ENCODE data around the gene ALDH7A1.
A peak's percentile ranks its signal among the peaks of the same experiment; 100 is the strongest.
"Not testable (repeated sequence)": the region's sequence is repeated elsewhere in the genome, so short reads cannot be mapped to it uniquely, and the experiment has no call there.

The ALDH7A1 gene

GRCh38 chr5:126535856-126536545 is 59.0 kb downstream of the ALDH7A1 start:
- no peak for DNase-seq (ENCODE audit: low spot score)

- DNase-seq (ENCODE audit: low spot score) = no peak
Observed at GRCh38 chr5:126534553-126534952, 60.5 kb downstream of the ALDH7A1 start.

GRCh38 chr5:126531543-126532120 is 63.4 kb downstream of the ALDH7A1 start:
- no peak for DNase-seq (ENCODE audit: low spot score)

- DNase-seq (ENCODE audit: low spot score) = no peak
Observed at GRCh38 chr5:126527892-126528291, 67.1 kb downstream of the ALDH7A1 start.

GRCh38 chr5:126527158-126527557 is 67.9 kb downstream of the ALDH7A1 start:
- DNase-seq (ENCODE audit: low spot score) = no peak

GRCh38 chr5:126526493-126526892 is 68.5 kb downstream of the ALDH7A1 start:
- no peak for DNase-seq (ENCODE audit: low spot score)

- no peak for DNase-seq (ENCODE audit: low spot score)
Observed at GRCh38 chr5:126525630-126526245, 69.3 kb downstream of the ALDH7A1 start.

- DNase-seq (ENCODE audit: low spot score) = no peak
Observed at GRCh38 chr5:126523818-126524510, 71.1 kb downstream of the ALDH7A1 start.

GRCh38 chr5:126521130-126521529 is 73.9 kb downstream of the ALDH7A1 start:
- no peak for DNase-seq (ENCODE audit: low spot score)

- DNase-seq (ENCODE audit: low spot score) = no peak
Observed at GRCh38 chr5:126520593-126520953, 74.4 kb downstream of the ALDH7A1 start.

GRCh38 chr5:126519637-126520592 is 75.1 kb downstream of the ALDH7A1 start:
- DNase-seq (ENCODE audit: low spot score) = no peak

GRCh38 chr5:126519223-126519622 is 75.8 kb downstream of the ALDH7A1 start:
- DNase-seq (ENCODE audit: low spot score) = not testable (repeated sequence)

GRCh38 chr5:126516852-126517251 is 78.2 kb downstream of the ALDH7A1 start:
- no peak for DNase-seq (ENCODE audit: low spot score)

GRCh38 chr5:126516133-126516532 is 78.9 kb downstream of the ALDH7A1 start:
- DNase-seq (ENCODE audit: low spot score) = peak; percentile 41

- DNase-seq (ENCODE audit: low spot score) = peak; percentile 48
Observed at GRCh38 chr5:126515337-126515736, 79.7 kb downstream of the ALDH7A1 start.

GRCh38 chr5:126514558-126515141 is 80.4 kb downstream of the ALDH7A1 start:
- no peak for DNase-seq (ENCODE audit: low spot score)

- DNase-seq (ENCODE audit: low spot score) = no peak
Observed at GRCh38 chr5:126514131-126514557, 80.9 kb downstream of the ALDH7A1 start.

- no peak for DNase-seq (ENCODE audit: low spot score)
Observed at GRCh38 chr5:126513703-126514102, 81.3 kb downstream of the ALDH7A1 start.

- DNase-seq (ENCODE audit: low spot score) = no peak
Observed at GRCh38 chr5:126513302-126513701, 81.7 kb downstream of the ALDH7A1 start.

GRCh38 chr5:126512451-126512850 is 82.6 kb downstream of the ALDH7A1 start:
- DNase-seq (ENCODE audit: low spot score) = no peak

- no peak for DNase-seq (ENCODE audit: low spot score)
Observed at GRCh38 chr5:126511961-126512360, 83.1 kb downstream of the ALDH7A1 start.

Measured in D341Med (cell line).